ENCODE data around the gene CLIC4.
"Not testable (repeated sequence)": the region's sequence is repeated elsewhere in the genome, so short reads cannot be mapped to it uniquely, and the experiment has no call there.

CLIC4 gene

DNA sequence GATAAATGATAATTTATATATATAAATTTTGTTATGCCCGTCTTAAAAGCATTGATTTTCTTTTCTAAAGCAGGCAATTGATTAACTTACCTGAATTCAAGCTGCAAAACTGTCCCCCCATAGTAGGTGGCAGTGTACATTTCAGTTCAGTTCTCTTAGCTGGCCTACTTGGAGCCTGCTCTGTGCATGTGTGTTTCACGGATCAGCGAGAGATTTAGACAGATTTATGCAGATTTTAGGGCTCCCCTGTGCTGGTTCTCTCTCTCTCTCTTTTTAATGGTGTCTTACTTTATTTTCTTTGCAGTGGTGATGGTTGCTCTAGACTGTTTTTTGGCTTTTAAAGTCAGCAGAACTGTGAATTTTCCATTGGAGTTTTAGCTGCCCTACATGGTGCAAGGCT, 30.7 kb downstream of the CLIC4 start:
- DNase-seq, result no peak

DNA sequence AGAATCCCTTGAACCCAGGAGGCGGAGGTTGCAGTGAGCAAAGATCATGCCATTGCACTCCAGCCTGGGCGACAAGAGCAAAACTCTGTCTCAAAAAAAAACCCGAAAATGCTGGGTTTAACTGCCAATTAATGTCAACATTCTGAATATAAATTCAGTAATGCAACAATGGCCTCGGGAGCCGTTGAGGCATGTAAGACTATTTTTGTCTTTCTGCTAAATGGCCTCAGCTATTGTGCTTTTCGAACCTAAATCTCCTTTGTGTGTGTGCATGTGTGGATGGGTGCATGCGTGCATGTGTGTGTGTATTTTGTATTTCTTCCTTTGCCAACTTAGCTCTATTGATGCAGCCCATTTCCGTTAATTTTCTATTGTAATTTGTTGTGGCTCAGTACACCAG, 31.6 kb downstream of the CLIC4 start:
- no peak for DNase-seq

DNA sequence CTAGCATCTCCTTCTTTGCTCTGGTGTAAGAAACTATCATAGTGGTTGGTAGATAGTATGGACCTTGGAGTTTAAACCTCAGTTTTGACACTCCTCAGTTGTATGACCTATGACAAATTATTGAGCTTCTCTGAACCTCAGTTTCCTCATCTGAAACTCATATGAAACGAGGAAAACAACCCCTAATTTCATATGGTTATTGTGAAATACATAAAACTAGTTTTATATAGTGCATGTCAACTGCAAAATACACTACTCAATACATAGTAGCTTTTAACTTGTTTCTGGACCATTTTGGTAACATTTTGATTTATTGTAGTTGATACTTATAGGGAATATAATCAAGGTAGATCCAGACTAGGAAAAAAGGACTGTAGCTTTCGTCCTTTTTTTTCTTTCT, 32.9 kb downstream of the CLIC4 start:
- no peak for DNase-seq

DNA sequence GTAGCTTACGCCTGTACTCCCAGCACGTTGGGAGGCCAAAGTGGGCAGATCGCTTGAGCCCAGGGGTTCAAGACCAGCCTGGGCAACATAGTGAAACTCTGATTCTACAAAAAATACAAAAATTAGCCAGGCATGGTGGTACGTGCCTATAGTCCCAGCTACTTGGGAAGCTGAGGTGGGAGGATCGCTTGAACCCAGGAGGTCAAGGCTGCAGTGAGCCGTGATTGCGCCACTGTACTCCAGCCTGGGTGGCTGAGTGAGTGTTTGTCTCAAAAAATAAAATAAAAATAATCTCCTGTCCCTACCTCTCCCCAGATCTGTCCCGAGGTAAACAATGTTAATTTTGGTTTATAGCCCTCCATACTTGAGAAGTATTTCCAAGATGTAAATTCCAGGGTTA, 34.0 kb downstream of the CLIC4 start:
- DNase-seq, result not testable (repeated sequence)

DNA sequence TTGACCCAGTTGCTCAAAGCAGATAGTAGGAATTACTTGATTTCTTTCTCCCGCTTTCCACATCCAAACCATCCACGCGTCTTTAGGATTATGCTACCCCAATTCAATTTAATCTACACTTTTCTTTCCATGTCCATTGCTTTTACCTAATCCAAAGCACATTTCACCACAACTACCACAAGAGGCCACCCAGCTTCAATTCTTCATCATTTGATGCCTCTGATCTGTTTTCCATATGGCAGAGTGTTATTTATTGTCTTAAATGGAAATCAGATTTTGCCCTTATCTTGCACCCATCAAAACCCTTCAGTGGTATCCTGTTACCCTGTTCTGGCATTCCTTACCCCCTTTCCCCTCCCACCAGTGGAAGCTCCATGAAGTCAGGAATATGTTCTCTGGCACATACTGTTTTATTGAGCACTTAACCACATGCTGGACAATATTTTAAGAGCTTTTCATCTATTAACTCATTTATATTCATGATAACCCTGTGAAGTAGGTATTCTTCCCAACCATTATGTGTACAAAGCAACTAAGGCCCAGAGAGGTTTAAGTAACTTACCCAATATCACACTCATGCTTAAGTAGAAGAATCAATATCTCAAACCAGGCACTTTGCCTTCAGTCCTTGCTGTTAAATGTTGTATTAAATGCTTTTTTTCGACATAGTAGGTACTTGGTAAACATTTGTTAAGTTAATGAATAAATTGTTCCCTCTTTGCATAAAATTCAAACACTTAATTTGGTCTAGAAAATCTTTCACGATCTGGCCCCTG, 34.6 kb downstream of the CLIC4 start:
- no peak for DNase-seq

DNA sequence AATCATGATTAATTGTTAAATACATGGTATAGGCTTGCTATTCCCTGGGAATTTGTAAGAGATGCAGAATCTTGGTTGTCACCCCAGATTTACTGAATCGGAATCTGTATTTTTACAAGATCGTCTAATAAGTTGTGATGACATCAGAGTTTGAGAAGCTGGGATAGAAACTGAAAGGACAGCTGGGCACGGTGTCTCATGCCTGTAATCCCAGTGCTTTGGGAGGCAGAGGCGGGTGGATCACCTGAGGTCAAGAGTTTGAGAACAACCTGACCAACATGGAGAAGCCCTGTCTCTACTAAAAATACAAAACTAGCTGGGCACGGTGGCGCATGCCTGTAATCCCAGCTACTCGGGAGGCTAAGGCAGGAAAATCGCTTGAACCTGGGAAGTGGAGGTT, 35.4 kb downstream of the CLIC4 start:
- DNase-seq, result not testable (repeated sequence)

DNA sequence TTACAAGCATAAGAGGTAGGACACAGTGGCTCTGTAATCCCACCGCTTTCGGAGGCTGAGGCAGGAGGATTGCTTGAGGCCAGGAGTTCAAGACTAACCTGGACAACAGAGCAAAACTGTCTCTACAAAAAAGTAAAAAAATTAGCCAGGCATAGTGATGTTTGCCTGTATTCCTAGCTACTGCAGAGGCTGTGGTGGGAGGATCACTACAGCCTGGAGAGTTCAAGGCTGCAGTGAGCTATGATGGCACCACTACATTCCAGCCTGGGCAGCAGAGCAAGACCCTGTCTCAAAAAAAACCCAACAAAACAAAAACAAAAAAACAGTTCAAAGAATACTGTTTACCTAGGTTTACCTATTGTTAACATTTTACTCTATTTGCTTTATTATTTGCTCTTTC, 37.4 kb downstream of the CLIC4 start:
- no peak for DNase-seq

DNA sequence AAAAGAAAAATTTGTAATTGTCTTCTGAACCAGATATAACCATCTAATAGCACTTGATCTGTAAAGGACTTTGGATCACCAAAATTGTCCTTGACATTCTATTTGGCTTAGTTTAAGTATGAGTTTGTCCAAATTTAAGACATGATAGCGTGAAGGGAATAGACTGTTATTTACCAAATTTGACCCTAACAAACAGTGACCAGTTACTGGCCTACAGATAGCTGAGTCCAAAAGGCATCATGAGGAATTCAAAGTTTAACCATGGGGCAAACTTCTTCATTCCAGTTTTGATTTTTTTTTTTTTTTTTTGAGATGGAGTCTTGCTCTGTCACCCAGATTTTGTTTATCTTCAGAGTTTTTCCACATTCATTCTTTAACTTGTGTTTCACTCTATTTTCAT, 38.5 kb downstream of the CLIC4 start:
- DNase-seq, result no peak

DNA sequence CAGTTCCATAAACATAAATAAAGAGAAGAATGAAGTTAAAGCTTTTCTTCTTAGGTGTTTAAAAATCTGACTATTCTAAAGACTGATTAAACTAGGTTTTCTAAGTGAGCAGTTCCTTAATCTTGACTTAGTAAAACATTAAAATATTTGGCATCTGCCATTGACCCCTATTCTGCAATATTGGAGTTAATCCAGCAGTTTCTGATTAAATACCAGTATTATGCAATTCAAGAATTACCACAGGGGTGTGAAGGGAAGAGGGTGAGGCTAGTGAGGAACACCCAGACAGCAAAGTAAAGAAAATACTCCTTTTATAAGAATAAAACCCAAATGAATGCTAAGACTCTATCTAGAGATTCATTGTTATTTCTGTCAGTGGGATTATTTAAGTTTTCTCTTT, 40.9 kb downstream of the CLIC4 start:
- no peak for DNase-seq

DNA sequence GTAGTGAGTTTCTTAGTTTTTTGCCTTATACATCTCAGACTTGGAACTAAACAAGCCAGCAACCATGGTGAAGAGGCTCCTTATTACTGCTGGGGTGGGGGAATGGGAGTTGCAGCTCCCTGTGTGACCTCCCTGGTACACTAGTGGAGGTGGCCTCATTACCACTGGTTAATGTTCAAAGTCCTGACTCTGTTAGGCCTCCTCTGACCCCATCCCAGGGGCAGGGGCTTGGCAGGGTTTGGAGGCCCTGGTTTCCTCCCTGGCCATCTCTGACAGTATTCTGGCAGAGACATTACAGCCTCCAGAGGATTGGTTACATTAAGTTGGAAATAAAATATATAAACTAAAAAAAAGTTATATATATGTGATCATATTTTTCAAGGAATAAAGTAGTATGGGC, 45.2 kb downstream of the CLIC4 start:
- DNase-seq, result no peak

DNA sequence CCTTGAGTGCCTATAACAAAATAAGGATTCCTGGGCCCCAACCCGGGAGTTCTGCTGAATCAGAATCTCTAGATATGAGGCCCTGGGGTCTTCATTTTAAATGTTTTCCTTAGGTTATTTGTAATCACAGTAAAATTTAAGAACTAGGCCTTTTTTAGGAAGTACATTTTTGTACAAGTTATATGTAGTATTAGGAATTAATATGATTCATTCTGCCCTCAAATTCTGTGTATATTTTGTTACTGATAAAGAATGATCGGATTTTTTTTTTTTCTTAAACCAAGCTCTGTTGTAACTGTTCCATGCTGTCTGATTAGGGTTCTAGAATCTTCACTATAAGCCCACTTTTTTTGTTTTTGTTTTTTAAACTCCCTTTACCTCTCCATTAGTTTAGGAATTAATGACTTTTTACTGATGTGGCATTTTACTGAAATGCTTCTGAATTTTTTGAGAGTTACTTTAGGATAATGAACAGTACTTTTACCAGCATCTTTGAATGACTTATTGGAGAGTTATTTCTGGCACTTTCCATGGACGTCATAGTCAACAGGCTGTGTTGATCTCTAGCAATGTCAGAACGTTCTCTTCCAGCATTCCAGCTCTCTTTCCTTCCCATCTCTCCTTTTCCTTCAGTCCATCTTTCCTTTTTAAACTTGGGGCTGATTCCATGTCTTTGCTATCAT, 48.3 kb downstream of the CLIC4 start:
- no peak for DNase-seq

DNA sequence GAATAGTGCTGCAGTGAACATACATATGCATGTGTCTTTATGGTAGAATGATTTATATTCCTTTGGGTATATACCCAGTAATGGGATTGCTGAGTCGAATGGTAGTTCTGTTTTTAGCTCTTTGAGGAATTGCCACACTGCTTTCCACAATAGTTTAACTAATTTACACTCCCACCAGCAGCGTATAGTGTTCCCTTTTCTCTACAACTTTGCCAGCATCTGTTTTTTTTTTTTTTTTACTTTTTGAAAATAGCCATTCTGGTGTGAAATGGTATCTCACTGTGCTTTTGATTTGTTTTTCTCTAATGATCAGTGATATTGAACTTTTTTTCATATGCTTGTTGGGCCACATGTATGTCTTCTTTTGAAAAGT, 48.9 kb downstream of the CLIC4 start:
- DNase-seq, result not testable (repeated sequence)

DNA sequence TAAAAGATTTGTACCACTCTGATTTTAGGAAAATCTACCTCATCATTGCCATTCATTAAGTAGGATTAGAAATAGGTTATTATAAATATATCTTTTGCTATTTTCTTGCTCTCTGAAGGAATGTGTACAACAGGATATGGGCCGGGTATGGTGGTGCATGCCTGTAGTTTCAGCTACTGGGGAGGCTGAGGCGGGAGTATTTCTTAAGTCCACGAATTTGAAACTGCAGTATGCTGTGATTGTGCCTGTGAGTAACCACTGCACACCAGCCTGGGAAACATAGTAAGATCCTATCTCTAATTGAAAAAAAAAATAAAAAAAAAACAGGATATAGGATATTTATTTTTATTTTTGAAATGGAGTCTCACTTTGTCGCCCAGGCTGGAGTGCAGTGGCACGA, 50.0 kb downstream of the CLIC4 start:
- DNase-seq, result no peak

DNA sequence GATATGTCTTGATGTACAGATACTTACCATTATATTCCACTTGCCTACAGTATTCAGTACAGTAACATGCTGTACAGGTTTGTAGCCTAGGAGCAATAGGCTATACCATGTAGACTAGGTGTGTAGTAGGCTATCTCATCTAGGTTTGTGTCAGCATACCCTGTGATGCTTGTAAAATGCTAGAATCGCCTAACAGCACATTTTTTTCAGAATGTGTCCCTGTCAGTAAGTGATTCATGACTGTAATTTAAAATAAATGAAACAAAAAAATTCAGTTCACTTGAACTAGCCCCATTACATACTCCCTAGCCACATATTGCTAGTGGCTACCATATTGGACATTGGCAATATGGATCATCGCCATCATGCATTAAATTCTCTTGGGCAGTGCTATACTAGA, 51.3 kb downstream of the CLIC4 start:
- no peak for DNase-seq

DNA sequence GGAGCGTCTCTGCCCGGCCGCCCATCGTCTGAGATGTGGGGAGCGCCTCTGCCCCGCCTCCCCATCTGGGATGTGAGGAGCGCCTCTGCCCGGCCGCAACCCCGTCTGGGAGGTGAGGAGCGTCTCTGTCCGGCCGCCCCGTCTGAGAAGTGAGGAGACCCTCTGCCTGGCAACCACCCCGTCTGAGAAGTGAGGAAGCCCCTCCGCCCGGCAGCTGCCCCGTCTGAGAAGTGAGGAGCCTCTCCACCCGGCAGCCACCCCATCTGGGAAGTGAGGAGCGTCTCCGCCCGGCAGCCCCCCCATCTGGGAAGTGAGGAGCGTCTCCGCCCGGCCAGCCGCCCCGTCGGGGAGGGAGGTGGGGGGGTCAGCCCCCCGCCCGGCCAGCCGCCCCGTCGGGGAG, 54.0 kb downstream of the CLIC4 start:
- not testable (repeated sequence) for DNase-seq

DNA sequence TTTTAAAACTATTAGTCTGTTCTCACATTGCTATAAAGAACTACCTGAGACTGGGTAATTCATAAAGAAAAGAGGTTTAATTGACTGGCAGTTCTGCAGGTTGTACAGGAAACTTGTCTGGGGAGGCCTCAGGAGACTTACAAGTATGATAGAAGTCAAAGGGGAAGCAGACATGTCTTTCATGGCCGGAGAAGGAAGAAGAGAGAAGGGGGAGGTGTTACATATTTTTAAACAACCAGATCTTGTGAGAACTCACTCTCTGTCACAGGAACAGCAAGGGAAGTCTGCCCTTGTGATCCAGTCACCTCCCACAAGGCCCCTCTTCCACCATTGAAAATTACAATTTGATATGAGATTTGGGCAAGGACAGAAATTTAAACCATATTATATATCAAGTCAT, 55.9 kb downstream of the CLIC4 start:
- no peak for DNase-seq

DNA sequence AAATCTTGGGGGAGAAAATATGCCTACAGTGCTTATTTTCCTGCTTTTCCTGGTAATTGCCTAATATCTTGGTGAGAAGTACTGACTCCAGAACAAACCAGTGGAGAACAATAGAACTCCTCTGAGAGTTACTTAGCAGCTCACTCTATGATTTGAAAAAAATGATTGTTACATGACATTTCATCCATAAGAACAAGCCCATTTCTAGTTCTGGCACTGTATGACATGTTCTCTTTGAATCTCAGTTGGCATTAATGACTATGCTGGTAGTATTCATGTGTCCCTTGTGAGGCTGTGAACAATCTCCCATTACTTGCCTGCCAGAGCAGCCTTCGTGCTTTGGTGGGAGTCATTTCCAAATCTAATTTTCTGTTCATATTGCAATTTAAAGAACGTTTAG, 58.0 kb downstream of the CLIC4 start:
- DNase-seq, result no peak

DNA sequence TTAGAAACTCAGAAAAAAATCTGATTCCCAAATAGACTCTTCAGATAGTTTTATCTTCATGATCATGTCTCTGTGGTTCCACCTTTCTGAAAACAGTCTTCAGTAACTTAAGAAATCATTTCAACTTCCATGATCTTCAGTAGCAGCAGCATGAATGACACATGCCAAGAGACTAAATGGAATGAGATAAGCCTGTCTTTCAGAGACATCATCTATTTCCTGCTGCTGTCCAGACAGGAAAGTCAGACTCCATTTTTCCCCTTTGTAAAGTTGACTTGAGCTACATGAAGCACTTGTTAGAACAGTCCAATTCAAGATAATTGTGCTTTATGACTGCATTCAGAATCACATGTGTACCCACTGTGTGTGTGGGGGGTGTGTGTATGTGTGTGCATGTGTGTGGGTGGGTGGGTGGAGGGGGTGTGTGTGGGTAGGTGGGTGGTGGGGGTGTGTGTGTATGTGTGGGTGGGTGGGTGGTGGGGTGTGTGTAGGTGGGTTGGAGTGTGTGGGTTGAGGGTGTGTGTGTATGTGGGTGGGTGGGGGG, 58.8 kb downstream of the CLIC4 start:
- DNase-seq, result no peak

DNA sequence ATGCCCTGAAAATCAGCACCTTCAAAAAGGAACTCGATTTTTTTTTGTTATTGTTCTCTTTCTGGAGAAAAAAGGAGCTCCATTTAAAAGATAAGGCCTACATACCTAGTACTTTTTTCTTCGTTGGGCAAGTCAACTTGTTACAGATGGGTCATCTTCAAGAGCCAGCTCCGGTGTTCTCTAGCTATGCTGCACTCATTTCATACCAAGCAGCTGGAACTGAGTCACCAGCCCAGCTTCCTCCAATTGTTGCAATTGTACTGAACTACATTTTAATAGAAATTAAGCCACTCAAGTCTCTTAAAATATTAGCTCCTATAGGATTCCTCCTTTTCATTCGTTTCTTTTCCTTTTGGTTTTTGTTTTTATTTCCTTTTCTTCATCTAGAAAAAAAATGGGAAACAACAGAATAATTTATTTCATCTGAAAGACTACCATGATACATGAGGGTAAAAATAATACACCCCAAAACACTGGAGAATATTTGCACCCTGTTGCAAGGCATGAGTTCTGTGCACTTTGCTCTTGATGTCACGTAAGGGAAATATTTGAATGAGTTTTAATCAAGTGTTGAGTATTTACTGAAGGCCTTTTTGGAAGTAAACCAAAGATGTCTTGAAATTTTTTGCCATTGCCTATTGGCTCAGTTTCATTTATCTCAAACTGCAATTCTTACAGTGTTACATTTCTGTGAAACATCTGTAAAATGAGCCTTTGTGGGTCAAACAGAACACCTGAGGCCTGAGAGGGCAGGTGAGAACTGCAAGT, 60.5 kb downstream of the CLIC4 start:
- no peak for DNase-seq

DNA sequence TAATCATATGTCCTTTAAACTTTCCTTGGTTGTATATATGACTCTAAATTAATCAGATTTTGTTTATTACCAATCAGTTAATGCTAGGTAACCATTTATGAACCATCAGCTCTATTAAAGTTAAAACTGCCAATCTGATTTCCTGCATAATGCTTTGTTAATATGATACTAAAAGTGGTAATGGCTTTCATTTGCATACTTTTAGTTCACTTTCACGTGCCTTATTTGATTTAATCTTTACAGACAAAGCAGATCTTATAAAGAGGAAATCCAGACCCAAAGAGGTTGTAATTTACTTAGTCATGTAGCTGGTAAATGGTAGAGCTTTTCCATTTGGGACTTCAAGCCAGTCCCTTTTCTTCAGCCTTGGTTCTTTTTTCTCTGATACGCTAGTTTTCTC, 61.3 kb downstream of the CLIC4 start:
- DNase-seq, result no peak

DNA sequence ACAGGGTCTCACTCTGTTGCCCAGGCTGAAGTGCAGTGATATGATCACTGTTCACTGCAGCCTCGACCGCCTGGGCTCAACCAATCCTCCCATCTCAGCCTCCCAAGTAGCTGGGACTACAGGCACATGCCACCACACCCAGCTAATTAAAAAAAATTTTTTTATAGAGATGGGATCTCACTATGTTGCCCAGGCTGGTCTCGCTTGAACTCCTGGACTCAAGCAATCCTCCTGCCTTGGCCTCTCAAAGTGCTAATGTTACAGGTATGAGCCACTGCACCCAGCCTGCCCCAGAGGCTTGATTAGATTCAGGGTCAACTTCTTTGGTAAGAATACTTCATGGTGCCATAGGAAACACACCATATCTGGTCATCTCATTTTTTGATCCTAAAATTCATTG, 66.2 kb downstream of the CLIC4 start:
- not testable (repeated sequence) for DNase-seq

DNA sequence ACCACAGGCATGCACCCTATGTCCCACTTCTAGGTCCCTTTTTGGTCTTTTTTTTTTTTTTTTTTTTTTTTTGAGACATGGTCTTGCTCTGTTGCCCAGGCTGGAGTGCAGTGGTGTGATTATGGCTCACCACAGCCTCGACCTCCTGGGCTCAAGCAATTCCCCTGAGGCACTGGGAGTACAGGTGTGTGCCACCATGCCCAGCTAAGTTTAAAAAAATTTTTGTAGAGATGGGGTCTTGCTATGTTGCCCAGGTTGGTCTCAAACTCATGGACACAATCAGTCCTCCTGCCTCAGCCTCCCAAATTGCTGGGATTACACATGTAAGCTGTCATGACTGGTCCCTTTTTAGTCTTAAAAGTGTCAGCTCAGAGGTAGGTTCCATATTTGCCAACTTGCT, 75.0 kb downstream of the CLIC4 start:
- not testable (repeated sequence) for DNase-seq

DNA sequence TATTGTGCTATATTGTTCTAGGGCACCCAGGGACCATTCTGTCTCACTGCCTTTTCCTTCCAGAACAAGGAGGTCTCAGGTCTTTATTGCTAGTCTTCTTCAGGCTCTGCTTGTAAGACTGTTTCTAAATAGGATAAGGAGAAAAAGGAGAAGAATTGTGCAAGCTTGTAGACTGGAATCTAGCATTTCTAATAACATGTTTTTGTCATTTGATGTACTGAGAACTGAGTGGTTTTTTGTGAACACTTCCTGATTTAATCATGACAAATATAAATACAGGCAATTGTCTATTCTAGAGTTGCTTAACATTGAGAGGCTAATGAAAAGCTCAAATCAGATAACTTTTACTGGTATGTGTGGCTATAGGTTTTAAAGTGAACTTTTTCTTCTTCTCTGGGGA, 77.6 kb downstream of the CLIC4 start:
- no peak for DNase-seq

DNA sequence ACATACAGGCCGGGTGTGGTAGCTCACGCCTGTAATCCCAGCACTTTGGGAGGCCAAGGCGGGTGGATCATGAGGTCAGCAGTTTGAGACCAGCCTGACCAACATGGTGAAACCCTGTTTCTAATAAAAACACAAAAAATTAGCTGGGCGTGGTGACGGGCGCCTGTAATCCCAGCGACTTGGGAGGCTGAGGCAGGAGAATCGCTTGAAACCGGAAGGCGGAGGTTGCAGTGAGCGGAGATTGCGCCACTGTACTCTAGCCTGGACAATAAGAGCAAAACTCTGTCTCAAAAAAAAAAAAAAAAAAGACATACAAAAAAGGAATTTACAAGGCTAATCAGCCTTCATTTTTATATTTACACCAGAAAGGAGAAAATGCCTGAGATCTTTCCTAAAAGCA, 78.2 kb downstream of the CLIC4 start:
- not testable (repeated sequence) for DNase-seq
